Measurements from ENCODE around the gene CCL19.

DNA sequence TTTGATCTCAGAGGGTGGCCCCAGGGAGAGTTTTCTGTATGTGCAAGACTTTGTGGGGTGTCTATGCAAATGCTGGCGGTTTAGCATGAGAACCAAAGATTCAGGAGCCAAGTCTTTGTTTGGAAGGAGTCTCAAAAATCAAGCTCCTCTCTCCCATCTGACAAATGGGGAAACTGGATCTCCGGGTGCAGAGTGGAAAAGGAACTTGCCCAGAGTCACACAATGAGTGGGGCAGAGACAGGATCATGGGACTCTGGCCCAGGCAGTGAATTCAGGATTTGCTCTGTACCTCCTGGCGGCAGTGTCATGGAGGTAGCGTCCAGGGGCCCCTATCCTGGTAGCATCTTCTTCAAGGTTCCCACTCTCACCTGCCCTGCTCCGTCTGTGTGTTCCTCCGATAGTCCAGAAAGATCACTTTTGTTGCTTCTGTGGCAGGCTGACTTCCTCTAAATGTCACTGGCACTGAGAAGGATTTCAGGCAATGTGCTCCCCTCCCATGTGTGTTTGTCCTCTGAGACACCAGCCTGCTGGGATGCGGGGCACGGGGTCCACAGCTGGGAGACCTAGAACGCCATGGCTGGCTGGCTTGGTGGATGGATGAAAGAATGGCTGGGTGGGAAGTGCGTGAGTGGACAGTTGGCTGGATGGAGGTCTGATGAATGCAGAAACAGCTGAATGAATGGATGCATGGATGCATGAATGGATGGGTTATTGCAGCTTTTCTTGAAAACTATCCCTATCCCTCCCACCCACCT, 3.6 kb downstream of the CCL19 start:
- TF ChIP-seq, protein P1, sequence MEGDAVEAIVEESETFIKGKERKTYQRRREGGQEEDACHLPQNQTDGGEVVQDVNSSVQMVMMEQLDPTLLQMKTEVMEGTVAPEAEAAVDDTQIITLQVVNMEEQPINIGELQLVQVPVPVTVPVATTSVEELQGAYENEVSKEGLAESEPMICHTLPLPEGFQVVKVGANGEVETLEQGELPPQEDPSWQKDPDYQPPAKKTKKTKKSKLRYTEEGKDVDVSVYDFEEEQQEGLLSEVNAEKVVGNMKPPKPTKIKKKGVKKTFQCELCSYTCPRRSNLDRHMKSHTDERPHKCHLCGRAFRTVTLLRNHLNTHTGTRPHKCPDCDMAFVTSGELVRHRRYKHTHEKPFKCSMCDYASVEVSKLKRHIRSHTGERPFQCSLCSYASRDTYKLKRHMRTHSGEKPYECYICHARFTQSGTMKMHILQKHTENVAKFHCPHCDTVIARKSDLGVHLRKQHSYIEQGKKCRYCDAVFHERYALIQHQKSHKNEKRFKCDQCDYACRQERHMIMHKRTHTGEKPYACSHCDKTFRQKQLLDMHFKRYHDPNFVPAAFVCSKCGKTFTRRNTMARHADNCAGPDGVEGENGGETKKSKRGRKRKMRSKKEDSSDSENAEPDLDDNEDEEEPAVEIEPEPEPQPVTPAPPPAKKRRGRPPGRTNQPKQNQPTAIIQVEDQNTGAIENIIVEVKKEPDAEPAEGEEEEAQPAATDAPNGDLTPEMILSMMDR (conservative IDR thresholded peaks at IDR 0.05; ENCODE audit: low read depth, low read length), result no peak
- TF ChIP-seq EZH2 (IDR thresholded peaks at IDR 0.05; ENCODE audit: borderline replicate concordance, low read depth, low read length, poor library complexity, severe bottlenecking), result no peak

All from A673 (cell line).